Measurements from ENCODE around the gene PFN3. TPM values are rescaled to one million over a fixed set of nuclear protein-coding genes. Genes with fewer than 3 reads are reported as not detected.

PFN3 gene
- total and polyA plus RNA-seq, 2 experiments from 2014 or later = not detected

- no peaks in the 10 kb centered on the region for H3K9me3 ChIP-seq (ENCODE audit: low read depth)
- DNase-seq (ENCODE audit: low read depth in 1 of 2, low spot score in 1 of 2) = peak; percentile 92 to 94
- H3K4me1 ChIP-seq (ENCODE audit: low read depth) = peaks cover 41% of the 10 kb centered on the region
- H3K36me3 ChIP-seq = no peaks in the 10 kb centered on the region
- TF ChIP-seq CTCF (IDR thresholded peaks at IDR 0.05; ENCODE audit: low read depth, low read length) = no peak
- peak overlapping the region; percentile 95 for H3K27ac ChIP-seq
- no peaks in the 10 kb centered on the region for H3K27me3 ChIP-seq
- peak overlapping the region; percentile 30 for H3K4me3 ChIP-seq
These were observed 33.7 kb downstream of the PFN3 start for GRCh38 chr5:177366528-177367322.

- Histone ChIP-seq H3K4me1 (ENCODE audit: low read depth) (peaks cover 36% of the 10 kb centered on the region), H3K4me3 (no peak overlapping the region), H3K36me3 (no peaks in the 10 kb centered on the region), H3K9me3 (ENCODE audit: low read depth) (no peaks in the 10 kb centered on the region), H3K27ac (peak overlapping the region; percentile 95), H3K27me3 (no peaks in the 10 kb centered on the region)
- no peak for TF ChIP-seq CTCF (IDR thresholded peaks at IDR 0.05; ENCODE audit: low read depth, low read length)
- no peak for DNase-seq (ENCODE audit: low read depth in 1 of 2, low spot score in 1 of 2)
These were observed 34.5 kb downstream of the PFN3 start for GRCh38 chr5:177365845-177366527.

GRCh38 chr5:177364159-177364962 is 36.1 kb downstream of the PFN3 start:
- peak in 1 of 2 donors; percentile 40 for DNase-seq (ENCODE audit: low read depth in 1 of 2, low spot score in 1 of 2)
- TF ChIP-seq CTCF (IDR thresholded peaks at IDR 0.05; ENCODE audit: low read depth, low read length) = no peak
- Histone ChIP-seq H3K36me3 (no peaks in the 10 kb centered on the region), H3K4me1 (ENCODE audit: low read depth) (peaks cover 34% of the 10 kb centered on the region), H3K9me3 (ENCODE audit: low read depth) (no peaks in the 10 kb centered on the region), H3K27ac (no peak overlapping the region), H3K4me3 (no peak overlapping the region), H3K27me3 (no peaks in the 10 kb centered on the region)

- DNase-seq (ENCODE audit: low read depth in 1 of 2, low spot score in 1 of 2) = no peak
- Histone ChIP-seq H3K27me3 (no peaks in the 10 kb centered on the region), H3K4me1 (ENCODE audit: low read depth) (peaks cover 40% of the 10 kb centered on the region), H3K4me3 (peak overlapping the region; percentile 20), H3K9me3 (ENCODE audit: low read depth) (no peaks in the 10 kb centered on the region), H3K27ac (peak overlapping the region; percentile 76), H3K36me3 (no peaks in the 10 kb centered on the region)
- no peak for TF ChIP-seq CTCF (IDR thresholded peaks at IDR 0.05; ENCODE audit: low read depth, low read length)
These were observed 36.9 kb downstream of the PFN3 start for GRCh38 chr5:177363565-177363964.

Data from cardiac muscle cell (in vitro differentiated cells and primary cell).